Measurements from ENCODE around the gene POU6F2. TPM values are rescaled to one million over a fixed set of nuclear protein-coding genes. Genes with fewer than 3 reads are reported as not detected.

Gene POU6F2
- total RNA-seq, 3 donors from 2014 or later = under 0.01 TPM; not detected in 2

DNA sequence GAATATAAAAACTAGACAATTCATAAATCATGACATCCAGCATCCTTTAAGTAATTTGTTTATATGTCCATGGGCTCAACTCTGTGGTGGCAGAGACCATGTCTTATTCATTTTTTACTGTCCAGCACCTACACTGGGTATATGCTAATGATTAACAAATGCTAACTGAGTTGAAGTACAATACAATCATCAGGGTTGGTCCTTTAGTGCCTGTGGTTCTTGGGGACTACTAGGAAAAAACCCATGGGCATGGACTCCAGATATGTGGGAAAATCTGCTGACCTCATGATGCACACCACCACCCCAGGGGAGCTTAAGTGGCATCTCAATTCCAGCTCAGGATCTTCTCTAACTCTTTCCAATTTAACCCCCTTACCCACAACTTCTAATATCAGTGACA, 503.2 kb downstream of the POU6F2 start:
- H3K27me3 ChIP-seq = no peaks in the 10 kb centered on the region
- no peak for DNase-seq (ENCODE audit: low spot score in 2 of 2)
- no peak overlapping the region for H3K4me3 ChIP-seq
- intact Hi-C loops (cut with DNase I; ENCODE audit: low total_unique reads) = loop anchor here (5.0 kb wide), 1 partner anchor 884 kb away; no protein-coding TSS in a partner anchor
- no peaks in the 10 kb centered on the region for H3K9me3 ChIP-seq
- H3K4me1 ChIP-seq = no peaks in the 10 kb centered on the region
- TF ChIP-seq, protein P1, sequence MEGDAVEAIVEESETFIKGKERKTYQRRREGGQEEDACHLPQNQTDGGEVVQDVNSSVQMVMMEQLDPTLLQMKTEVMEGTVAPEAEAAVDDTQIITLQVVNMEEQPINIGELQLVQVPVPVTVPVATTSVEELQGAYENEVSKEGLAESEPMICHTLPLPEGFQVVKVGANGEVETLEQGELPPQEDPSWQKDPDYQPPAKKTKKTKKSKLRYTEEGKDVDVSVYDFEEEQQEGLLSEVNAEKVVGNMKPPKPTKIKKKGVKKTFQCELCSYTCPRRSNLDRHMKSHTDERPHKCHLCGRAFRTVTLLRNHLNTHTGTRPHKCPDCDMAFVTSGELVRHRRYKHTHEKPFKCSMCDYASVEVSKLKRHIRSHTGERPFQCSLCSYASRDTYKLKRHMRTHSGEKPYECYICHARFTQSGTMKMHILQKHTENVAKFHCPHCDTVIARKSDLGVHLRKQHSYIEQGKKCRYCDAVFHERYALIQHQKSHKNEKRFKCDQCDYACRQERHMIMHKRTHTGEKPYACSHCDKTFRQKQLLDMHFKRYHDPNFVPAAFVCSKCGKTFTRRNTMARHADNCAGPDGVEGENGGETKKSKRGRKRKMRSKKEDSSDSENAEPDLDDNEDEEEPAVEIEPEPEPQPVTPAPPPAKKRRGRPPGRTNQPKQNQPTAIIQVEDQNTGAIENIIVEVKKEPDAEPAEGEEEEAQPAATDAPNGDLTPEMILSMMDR (IDR thresholded peaks at IDR 0.05) = no peak
- TF ChIP-seq POLR2AphosphoS5 (IDR thresholded peaks at IDR 0.05) (no peak), POLR2A (IDR thresholded peaks at IDR 0.05) (no peak)
- H3K27ac ChIP-seq = no peak overlapping the region
- no peaks in the 10 kb centered on the region for H3K36me3 ChIP-seq

DNA sequence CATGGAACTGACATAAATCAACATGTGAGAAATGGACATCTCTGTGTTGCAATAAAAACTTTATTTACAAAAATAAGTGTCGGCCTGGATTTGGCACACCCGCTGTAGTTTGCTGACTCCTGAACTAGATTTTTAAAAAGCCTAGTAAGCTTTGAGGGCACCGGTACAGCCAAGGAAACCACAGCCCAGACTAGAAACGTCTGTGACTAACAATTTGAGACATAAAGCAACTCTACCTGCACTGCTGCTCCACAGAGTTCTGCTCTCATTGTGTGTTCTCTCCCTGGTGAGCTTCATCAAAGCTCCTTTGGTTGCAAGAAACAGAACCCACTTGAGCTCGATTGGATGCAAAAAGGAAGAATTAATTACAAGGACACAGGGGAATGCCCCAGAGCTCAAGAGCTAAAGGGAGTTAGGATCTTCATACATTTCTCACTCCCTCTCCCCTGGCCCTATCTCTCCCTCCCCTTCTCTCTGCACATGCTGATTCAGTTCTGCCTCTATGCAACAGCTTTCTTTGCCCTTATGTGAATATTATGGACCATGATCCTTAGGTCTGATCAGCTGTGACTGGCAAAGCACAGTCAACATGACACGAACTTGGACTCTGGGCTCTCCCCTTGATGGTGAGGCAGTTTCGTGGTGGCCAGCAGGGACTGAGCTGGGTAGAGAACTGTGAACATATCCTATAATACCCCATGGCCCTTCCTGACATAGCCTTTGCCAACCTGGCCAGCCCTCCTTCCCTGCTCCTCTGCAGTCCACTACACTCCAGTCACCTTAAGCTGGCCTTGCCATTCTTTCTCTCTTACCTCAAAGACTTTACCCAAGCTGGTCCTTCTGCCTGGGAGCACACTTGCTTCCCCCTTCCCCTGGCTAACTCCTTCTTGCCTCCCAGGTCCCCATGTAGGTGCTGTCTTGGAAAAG, 511.0 kb downstream of the POU6F2 start:
- H3K27me3 ChIP-seq = no peaks in the 10 kb centered on the region
- DNase-seq (ENCODE audit: low spot score in 2 of 2) = no peak
- TF ChIP-seq POLR2A (IDR thresholded peaks at IDR 0.05) (no peak), POLR2AphosphoS5 (IDR thresholded peaks at IDR 0.05) (no peak)
- TF ChIP-seq, protein P1 (IDR thresholded peaks at IDR 0.05) = no peak
- intact Hi-C loops (cut with DNase I; ENCODE audit: low total_unique reads) = no loop called here
- no peaks in the 10 kb centered on the region for H3K9me3 ChIP-seq
- no peak overlapping the region for H3K4me3 ChIP-seq
- no peaks in the 10 kb centered on the region for H3K4me1 ChIP-seq
- H3K36me3 ChIP-seq = no peaks in the 10 kb centered on the region
- H3K27ac ChIP-seq = no peak overlapping the region

DNA sequence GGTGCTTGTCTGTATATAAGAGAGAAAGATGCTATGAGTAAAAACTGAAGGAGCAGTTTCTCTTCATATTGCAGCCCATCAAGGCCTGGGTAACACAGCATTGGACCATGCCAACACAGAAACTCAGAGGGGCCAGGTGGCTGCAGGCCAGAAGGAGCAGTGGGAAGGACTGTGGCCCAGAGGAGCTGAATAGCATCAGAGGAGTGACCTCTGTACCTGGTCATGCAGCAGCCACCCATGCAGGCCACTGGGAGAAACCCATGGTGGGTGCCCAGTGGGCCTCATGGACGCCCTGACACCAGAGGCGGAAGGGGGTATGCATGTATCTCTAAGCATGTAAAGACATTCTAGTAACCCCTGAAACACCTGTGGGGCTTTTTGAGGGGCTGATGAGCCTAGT, 512.6 kb downstream of the POU6F2 start:
- H3K27ac ChIP-seq = no peak overlapping the region
- no peak overlapping the region for H3K4me3 ChIP-seq
- no peaks in the 10 kb centered on the region for H3K9me3 ChIP-seq
- H3K4me1 ChIP-seq = no peaks in the 10 kb centered on the region
- intact Hi-C loops (cut with DNase I; ENCODE audit: low total_unique reads) = no loop called here
- no peaks in the 10 kb centered on the region for H3K36me3 ChIP-seq
- DNase-seq (ENCODE audit: low spot score in 2 of 2) = no peak
- no peaks in the 10 kb centered on the region for H3K27me3 ChIP-seq
- TF ChIP-seq, protein P1 (IDR thresholded peaks at IDR 0.05) = no peak
- TF ChIP-seq POLR2A (IDR thresholded peaks at IDR 0.05) (no peak), POLR2AphosphoS5 (IDR thresholded peaks at IDR 0.05) (no peak)

DNA sequence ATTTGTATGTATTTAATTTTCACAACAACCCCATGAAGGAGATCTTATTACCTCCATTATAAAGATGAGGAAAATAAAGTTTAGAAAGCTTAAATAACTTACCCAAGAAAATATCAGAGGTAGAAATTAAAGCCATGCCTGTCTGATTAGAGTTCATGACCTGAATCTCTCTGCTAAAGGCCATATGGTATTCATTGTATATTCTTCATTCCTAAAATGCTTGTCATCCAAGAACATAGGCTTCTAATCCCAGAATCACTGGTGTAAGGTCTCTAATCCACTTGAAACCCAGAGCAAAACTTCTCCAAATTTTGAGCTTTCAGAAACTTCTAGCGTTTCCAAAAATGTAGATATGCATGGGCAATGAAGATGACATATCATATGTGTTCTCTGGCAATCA, 516.2 kb downstream of the POU6F2 start:
- Histone ChIP-seq H3K4me1 (no peaks in the 10 kb centered on the region), H3K27ac (no peak overlapping the region), H3K36me3 (no peaks in the 10 kb centered on the region), H3K27me3 (no peaks in the 10 kb centered on the region), H3K9me3 (no peaks in the 10 kb centered on the region), H3K4me3 (no peak overlapping the region)
- TF ChIP-seq, protein P1 (IDR thresholded peaks at IDR 0.05) = no peak
- no peak for TF ChIP-seq POLR2A (IDR thresholded peaks at IDR 0.05)
- no peak for TF ChIP-seq POLR2AphosphoS5 (IDR thresholded peaks at IDR 0.05)
- no peak for DNase-seq (ENCODE audit: low spot score in 2 of 2)
- intact Hi-C loops (cut with DNase I; ENCODE audit: low total_unique reads) = no loop called here

DNA sequence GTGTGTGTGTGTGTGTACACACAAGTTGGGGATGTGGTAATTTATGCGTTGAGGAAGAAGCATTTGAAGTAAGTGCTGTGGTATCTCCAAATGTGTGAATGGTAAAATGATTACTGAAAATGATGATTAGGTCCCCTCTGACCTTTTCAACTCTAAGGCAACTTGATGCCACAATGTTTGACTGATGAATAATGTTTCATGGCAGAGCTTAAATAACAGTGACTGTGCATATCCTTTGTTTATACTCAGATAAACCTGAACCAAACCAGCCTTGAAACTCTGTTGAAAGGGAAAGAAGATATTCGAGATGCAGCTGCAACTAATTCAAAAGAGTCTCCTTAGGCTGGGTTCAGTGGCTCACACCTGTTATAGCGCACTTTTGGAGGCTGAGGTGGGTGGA, 523.6 kb downstream of the POU6F2 start:
- intact Hi-C loops (cut with DNase I; ENCODE audit: low total_unique reads) = no loop called here
- no peaks in the 10 kb centered on the region for H3K27me3 ChIP-seq
- TF ChIP-seq, protein P1 (IDR thresholded peaks at IDR 0.05) = no peak
- TF ChIP-seq POLR2AphosphoS5 (IDR thresholded peaks at IDR 0.05) (no peak), POLR2A (IDR thresholded peaks at IDR 0.05) (no peak)
- no peak overlapping the region for H3K27ac ChIP-seq
- no peaks in the 10 kb centered on the region for H3K36me3 ChIP-seq
- H3K4me3 ChIP-seq = no peak overlapping the region
- H3K4me1 ChIP-seq = no peaks in the 10 kb centered on the region
- DNase-seq (ENCODE audit: low spot score in 2 of 2) = no peak
- no peaks in the 10 kb centered on the region for H3K9me3 ChIP-seq

All from breast epithelium (tissue), 4 donors.